HG02840 (cell line): ENCODE data around the gene NEIL3.
A peak's percentile ranks its signal among the peaks of the same experiment; 100 is the strongest.

ENCODE experiments used
- ATAC-seq: cut with Tn5 transposase; IDR thresholded peaks from one replicate; pipeline ENCODE4 v1.9.1; 2021; ENCODE audit warnings: mild to moderate bottlenecking, moderate library complexity, moderate number of reproducible peaks; ENCODE audit not compliant: unreplicated experiment, low FRiP score

The NEIL3 gene, protein sequence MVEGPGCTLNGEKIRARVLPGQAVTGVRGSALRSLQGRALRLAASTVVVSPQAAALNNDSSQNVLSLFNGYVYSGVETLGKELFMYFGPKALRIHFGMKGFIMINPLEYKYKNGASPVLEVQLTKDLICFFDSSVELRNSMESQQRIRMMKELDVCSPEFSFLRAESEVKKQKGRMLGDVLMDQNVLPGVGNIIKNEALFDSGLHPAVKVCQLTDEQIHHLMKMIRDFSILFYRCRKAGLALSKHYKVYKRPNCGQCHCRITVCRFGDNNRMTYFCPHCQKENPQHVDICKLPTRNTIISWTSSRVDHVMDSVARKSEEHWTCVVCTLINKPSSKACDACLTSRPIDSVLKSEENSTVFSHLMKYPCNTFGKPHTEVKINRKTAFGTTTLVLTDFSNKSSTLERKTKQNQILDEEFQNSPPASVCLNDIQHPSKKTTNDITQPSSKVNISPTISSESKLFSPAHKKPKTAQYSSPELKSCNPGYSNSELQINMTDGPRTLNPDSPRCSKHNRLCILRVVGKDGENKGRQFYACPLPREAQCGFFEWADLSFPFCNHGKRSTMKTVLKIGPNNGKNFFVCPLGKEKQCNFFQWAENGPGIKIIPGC

DNA sequence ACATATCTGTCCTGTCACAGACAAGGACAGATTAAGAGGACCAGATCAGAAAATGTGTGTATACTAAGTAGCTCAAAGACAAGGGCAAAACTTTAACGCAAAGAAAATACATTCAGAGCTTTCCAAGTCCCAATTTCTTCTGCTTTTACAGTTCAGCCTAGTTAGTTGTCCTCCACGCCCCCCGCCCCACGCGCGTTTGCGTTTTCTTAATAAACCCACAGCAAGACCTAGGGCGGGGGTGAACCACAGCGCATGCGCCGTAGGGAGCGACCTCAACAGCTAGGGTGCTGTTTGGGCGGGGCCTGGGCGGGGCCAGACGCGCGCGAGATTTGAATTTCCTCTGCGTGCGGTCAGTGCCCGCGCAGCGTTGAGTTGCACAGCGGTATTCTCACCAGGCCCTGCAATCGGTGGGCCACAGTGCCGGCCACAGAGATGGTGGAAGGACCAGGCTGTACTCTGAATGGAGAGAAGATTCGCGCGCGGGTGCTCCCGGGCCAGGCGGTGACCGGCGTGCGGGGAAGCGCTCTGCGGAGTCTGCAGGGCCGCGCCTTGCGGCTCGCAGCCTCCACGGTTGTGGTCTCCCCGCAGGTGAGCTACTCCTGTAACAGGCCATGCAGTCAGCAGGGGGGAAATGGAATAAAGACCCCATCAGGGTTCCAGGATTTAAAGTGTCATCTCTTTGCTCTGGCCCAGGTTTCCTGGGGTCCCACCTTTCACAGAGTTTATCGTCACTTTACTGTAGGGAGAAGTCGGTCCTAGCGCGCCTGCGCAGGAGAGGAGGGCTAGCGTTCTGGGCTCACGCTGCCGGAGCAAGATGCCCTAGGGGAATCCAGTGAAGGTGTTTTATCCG lies at the start of gene NEIL3:
TSS of gene NEIL3 (plus strand) at position 353 of the 850 bp plus-strand sequence. CDS start at position 433, 80 bp downstream.
- ATAC-seq = peak; percentile 90

DNA sequence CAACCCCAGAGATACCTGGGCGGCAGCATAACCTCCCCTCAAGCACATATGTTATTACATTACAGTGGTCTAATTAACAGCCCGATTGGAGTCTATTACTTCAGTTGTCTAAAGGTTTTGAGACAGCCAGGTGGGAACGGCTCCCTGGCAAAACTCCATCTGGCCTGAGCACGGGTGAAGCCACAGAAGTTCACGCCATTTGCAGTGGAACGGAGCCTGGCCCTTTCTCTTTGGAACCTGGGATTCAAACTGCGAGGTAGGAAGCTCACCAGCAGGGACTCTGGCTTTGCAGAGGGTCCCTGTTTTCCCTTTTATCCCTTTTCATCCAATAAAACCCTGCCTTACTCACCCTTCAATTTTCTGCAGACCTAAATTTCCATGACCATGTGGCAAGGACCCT lies 45.9 kb upstream of the NEIL3 start:
- ATAC-seq = no peak

DNA sequence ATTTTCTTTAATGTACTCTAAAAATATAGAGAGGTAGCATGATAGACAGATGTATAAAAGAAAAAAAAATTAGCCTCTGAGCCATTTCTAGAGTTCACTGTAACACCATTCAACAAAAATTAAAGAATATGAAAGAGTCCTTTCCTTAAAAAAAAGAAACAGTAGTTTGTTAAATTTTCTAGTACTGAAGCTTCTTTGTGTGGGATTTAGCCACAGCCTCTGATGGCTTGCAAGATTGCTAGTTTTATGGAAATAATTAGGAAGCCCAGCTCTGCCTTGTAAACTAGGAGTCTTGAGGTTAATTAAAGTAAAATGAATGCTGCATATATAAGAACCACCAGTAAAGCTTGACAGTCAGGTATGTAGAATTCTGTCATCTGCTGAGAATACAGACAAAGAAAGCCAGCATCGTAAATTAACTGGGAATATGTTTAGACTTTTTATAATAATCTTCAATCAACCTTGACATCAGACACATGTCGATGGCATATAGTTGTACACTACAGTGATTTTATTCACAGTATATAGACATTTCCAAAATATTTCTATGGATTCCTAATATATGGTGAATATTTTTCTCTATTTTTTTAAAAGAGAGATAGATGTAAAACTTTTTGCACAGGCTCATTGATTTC lies 44.8 kb upstream of the NEIL3 start:
- no peak for ATAC-seq

DNA sequence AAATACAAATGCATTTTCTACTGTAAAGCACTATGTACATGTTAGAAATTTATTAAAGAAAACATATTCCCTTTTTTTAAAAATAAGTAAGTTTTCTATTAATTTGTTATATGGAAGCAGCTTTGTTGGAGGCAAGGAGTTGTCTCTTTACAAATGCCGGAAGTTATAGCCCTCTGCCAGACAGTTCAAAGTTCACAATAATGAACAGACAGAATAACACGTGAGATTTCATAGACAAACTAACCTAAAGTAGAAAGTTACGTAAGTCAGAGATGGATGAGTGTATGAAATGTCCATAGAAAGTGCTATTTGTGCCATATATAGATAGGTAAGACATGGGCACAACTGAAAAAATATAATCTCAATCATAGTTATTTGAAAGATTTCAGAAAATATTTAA lies 43.9 kb upstream of the NEIL3 start:
- ATAC-seq = no peak

- ATAC-seq = peak; percentile 99
Observed at GRCh38 chr4:177266506-177266905, 43.2 kb upstream of the NEIL3 start.

GRCh38 chr4:177267911-177268310 lies 41.8 kb upstream of the NEIL3 start:
- no peak for ATAC-seq

DNA sequence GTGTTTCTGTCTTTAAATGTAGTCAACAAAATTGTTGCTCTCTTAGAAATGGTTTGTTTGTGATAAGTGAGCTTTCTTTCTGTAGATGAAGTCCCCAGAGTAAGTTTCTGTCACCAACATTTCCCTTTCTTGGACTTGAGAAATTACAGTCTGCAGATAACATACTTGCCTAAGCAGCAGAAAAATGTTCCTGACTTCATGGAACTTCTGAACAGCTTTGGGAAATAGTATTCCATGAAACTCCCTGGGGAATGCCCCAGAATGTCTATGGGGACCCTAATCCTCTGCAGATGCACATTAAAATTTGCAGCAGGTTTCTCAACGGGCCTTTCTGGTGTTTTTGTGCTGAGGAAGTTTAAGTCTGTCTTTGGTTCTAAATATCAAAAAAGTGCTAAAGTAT lies 38.6 kb upstream of the NEIL3 start:
- no peak for ATAC-seq

GRCh38 chr4:177271915-177272766 lies 37.5 kb upstream of the NEIL3 start:
- ATAC-seq = no peak

DNA sequence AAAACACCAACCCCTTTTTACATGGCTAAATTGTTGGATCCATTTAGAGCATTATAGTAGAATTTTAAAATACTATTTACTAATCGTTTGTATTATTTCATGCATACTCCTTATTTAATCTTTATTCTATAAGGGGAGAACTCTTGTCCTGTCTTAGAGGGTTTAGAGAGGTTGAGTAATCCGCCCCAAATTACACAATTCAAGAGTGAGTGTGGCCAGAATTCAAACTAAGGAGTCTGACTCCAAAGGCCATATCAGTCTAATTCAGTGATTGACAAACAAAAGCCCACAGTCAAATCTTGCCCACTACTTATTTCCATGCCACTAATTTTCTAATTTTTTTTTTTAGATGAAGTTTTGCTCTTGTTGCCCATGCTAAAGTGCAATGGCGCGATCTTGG lies 33.7 kb upstream of the NEIL3 start:
- no peak for ATAC-seq

DNA sequence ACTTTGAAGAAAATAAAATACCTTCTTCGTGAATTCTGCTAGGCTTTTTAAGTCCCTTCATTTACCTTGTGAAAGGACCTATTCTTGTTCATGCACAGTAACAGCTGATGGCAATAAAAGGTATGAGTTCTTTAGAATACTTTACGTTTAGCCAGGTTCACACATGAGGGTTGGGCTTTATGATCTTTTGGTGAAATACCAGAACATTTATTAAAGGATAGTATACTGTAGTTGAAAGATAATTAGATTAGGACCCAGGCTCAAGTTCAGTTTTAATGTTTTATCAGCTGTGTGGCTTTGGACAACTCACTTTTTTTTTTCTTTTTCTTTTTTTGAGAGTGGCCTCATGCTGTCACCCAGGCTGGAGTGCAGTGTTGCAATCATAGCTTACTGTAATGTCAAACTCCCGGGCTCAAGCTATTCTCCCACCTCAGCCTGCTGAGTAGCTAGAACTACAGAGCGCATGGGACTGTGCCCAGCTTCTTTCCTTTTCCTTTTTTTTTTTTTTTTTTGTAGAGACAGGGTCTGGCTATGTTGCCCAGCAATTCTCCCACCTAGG lies 28.2 kb upstream of the NEIL3 start:
- no peak for ATAC-seq

DNA sequence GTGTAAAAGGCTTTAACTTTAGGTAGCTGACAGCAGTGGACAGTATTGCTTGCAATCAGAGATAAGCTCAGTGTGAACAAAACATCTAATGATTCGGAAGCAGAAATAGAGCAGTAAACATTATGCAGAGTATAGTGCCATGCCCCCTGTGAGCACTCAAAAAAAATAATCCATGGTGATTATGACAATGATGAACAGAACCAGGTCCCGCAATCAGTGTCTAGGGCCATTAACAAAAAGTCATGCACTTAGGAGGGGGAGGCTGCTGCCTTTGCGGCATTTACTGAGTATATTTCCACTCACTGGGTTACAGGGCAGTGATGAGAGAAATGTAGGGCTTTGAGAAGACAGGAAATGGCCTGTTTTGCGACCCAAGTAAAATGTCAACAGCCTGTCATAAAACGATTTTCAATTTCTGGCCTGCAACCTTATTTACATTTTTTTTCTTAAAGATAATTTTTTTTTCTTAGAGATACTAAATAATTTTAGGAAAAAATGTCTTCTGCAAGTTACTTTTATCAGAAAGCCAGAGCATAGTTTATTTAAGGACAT lies 27.3 kb upstream of the NEIL3 start:
- ATAC-seq = no peak

GRCh38 chr4:177283167-177283566 lies 26.5 kb upstream of the NEIL3 start:
- ATAC-seq = no peak

- no peak for ATAC-seq
Observed at GRCh38 chr4:177285953-177286352, 23.7 kb upstream of the NEIL3 start.

GRCh38 chr4:177287255-177287654 lies 22.4 kb upstream of the NEIL3 start:
- no peak for ATAC-seq

DNA sequence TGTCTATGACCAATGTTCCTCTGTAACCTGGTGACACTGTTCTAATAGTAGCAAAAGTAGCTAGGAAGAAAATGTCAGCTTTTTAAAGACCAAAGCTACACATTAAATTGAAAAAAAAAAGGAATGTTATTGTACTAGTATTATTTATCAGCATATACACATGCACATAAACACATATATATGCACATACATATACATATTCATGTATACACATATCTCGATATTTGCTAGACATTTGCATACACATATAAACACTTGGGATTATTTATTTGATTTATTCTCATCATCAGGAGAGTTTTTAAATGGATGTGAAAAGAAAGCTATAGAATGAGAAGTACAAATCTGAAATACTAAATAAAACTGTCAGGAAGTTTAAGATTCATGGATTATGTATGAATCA lies 21.3 kb upstream of the NEIL3 start:
- ATAC-seq = no peak

DNA sequence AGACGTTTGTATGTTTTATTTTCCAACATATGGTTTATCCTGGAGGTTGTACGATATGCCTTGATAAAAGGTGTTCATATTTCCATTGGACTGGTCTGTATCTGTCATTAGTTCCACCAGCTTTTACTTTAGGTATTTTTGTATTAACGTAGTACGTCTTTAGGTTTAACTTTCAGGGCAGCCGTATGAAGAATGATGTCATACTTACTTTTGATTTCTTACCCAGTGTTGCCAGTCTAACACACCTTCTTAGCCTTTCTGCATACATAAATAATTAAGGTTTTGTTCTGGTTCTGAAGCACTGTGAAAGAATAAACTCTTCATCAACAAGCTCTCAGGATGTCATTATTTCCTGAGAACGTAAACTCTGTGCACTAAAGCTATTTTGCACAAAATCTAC lies 18.9 kb upstream of the NEIL3 start:
- ATAC-seq = no peak

GRCh38 chr4:177292171-177292570 lies 17.5 kb upstream of the NEIL3 start:
- no peak for ATAC-seq

DNA sequence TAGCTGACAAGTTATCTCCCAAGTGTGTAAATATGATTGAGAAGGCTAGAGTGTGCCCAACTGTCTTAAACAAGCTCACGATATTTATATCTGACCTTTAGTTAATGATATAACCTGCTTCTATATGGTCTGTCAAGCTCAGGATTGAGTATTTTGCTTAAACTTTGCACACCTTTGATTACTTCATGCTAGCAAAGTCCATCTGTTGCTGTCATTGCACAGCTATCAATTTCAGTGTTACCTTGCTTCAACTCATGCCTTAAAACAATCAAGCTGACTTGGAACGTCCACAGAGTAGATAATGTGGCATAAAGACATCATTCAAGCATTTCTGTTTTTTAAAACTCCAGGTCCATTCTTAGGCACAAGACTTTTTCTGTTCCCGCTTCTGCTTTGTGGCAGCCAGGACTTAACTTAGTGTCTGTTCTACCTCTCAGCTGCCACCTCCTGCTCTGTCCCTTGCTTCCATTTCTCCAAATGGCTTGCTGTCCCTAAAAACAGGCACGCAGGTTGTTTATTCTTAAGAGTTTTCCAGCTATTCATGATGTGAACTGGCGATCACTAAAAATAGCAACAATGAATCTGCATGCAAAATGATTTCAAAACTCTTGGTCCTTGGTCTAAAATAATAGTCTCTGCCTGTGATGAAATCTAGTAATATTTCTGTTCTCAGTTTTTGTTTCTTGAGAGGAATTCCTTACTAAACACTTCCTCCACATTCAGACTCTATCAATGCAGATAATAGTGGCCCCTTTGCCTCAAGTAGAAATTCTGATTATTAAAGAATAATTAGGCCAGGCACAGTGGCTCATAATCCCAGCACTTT lies 16.3 kb upstream of the NEIL3 start:
- ATAC-seq = no peak
